ENCODE data around the gene PYGO2.
A peak's percentile ranks its signal among the peaks of the same experiment; 100 is the strongest.
"Not testable (repeated sequence)": the region's sequence is repeated elsewhere in the genome, so short reads cannot be mapped to it uniquely, and the experiment has no call there.

The PYGO2 gene

DNA sequence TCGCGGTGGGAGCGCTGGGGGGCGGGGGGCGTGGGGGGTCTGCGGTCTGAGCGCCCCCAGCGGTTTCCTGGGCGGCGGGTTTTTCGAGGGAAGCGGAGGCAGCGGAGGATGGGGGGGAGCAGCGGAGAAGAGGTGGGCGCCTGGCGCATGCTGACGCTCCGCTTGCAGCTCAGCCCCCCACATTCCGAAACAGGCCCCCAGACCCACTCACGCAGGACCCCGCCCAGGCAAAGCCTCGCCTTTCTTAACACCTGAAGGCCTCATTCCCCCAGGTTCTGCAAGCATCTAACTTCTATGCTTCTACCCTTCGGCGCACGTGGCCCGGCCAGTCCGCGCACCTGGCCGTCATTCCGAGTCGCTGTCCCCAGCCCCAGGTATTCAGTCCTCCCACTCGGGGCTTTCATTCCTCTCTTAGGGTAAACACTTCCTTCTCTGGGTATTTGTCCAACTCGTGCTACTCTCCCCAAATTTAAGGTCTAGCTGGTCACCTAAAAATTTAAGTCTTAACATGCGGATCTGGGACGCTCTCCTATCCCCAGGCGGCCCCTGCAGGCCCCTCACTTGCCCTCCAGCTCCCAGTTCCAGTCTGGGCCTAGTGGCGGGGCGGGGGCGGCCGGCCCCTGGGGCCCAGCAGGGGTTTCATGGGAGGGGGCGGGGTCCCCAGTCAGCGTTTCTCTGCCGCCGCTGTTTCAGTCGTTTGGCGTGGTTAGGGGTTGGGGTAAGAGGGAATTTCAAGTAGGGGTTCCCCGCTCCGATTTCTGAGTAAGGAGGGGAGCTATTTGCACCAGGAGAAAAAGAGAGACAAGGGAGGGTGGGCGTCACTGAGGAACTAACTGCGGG is 38.2 kb upstream of the PYGO2 start:
- peak; percentile 58 to 64 for DNase-seq

DNA sequence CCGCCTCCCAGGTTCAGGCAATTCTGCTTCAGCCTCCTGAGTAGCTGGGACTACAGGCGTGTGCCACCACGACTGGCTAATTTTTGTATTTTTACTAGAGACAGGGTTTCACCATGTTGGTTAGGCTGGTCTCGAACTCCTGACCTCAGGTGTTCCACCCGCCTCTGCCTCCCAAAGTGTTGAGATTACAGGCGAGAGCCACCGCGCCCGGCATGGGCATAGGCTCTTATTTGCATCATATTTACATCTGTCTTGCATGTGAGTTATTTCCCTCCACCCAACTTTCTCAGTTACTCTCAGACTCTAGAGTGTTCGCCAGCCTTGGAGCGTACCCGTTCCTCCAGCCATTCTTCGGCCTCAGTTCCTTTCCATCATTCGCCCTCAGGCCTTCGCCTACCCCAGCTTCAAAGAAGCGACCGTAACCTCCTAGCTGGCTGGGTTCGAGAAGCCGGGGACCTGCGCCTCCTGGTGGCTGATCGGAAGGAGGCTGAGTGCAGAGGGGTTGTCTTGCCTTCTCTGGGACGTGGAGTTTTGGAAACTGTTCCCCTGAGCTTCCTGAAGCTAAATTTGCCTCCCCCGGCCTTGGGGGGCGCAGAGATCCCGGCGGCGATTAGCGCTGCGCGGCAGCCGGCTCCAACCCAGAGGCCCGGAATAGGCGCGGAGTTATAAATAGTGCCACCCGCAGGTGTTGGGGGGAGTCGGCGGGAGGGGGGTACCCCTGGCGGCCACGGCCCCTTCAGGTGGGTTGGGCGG is 37.4 kb upstream of the PYGO2 start:
- peak; percentile 93 for DNase-seq

DNA sequence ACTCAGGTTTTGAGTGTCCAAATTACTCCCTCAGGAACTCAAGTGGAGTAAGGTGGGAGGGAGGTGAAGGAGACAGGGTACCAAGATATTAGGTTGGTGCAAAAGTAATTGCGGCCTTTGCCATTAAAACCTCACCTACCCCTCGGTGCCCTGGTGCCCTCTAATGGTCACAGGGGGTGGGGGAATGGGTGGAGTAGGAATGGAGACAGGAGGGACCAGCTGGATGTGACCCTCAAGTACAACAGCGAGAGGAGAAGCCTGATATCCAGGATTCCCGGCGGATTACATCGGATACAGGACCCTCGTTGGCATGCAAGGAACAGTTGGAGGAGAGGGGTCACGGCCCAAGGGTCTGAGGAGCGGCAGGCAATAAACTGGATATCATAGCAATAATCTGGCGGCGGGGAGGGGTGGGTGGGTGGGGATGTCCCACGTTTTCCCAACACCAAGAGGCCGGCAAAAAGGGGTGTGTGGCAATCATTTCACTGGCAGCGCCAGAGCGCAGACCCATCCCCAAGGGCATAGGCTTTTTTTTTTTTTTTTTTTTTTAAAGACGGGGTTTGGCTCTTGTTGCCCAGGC is 36.7 kb upstream of the PYGO2 start:
- no peak for DNase-seq

DNA sequence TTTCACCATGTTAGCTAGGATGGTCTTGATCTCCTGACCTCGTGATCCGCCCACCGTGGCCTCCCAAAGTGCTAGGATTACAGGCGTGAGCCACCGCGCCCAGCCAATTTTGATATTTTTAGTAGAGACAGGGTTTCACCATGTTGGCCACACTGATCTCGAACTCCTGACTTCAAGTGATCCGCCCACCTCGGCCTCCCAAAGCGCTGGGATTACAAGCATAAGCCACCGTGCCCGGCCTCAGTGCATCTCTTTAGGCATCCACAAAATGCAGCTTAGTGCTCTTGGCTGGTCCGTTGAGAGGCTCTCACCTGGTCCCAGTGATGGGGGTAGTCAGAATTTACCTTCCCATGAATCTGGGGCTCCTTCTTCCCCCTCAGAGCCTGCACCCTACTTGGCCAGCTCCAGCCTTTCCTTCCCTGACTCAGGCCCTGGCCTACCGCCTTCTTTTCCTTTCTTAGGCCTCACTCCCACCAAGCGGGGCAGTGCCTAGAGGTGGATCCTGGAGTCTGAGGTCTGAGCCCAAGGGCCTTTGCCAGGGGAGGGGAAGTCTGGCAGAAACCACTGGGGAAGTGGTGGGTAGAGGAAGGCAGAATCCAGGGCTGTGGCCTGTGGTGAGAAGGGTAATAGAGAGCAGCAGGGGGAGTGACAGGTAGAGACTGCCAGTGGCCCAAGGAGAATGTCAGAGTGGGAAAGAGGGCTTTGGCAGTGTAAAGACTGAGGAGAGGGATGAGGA is 35.6 kb upstream of the PYGO2 start:
- peak; percentile 55 to 57 for DNase-seq

DNA sequence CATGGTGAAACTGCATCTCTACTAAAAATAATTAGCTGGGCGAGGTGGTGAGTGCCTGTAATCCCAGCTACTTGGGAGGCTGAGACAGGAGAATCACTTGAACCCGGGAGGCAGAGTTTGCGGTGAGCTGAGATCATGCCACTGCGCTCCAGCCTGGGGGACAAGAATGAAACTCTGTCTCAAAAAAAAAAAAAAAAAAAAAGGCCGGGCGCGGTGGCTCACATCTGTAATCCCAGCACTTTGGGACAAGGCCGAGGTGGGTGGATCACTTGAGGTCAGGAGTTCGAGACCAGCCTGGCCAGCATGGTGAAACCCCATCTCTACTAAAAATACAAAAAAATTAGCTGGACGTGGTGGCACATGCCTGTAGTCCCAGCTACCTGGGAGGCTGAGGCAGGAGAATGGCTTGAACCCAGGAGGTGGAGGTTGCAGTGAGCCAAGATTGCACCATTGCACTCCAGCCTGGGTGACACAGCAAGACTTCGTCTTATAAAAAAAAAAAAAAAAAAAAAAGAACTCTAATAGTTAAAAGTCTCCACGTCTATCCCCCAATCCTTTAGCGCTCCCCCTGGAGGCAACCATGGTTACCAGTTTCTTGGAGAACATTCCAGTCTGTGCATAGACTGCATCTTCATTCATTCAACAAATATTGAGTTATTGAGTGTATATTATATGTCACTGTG is 33.9 kb upstream of the PYGO2 start:
- peak; percentile 45 to 48 for DNase-seq

DNA sequence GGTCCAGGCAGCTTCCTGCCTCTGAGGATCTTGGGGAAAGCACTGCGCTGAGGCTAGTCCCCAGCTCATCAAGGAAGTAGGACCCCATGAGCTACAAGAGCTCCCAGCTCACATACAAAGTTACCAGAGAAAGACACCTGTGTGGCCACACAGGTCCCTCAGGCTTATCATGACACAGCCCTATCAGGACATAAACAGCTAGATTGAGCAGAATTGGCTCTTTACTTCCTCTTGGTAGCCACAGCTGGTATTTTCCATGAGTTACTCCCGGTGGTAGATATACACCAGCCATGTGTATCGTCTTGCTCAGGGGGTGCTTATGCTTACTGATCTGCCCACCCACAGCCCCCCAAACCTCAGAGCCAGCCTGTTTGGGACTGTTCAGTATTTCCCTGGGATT is 33.0 kb upstream of the PYGO2 start:
- no peak for DNase-seq

DNA sequence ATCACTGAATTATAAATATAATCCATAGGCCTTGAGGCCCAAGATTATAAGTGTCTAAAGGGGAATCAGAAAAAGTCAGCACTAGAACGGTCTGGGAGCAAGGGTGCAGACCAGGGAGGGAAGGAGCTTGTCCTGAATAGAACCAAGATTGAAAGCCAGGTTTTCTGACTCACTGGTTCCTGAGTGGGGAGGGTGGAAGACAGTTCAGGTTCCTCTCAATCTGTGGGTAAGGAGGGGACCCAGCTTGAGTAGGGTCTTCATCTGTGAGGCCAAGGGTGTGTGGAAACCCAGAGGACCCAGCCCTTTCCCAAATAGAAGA is 32.6 kb upstream of the PYGO2 start:
- no peak for DNase-seq

DNA sequence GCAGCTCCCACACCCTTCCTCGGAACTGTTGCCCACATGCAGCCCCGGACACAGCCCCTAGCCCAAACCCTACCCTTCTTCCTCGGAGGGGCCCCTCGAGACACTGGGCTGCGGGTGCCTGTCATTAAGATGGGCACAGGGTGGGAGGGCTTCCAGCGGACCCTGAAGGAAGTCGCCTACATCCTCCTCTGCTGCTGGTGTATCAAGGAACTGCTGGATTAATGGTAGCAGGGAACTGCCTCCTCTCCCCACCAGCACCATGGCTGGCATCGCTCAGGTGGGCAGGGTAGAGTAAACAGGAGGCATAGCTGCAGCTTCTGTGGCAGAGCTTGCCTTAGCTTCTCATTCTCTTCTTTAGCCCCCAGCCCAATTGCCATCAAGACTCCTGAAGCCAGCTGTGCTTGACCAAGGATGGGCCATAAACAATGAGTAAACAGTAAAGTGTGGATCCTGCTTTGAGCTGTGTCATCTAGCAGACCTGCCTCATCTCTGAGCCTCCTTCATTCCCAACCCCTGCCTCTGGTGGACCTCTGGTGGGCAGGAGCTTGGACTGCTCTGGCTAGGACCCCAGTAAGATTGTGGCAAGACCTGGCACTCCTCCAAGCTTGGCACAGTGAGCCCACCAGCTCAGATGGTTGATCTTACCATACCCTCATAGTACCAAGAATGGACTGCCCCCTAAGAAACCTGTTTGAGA is 32.1 kb upstream of the PYGO2 start, which contains the start of gene LENEP:
LENEP (plus strand) TSS at position 15 of the 697 bp plus-strand sequence; CDS start at position 37, 22 bp downstream.
- DNase-seq, result no peak

DNA sequence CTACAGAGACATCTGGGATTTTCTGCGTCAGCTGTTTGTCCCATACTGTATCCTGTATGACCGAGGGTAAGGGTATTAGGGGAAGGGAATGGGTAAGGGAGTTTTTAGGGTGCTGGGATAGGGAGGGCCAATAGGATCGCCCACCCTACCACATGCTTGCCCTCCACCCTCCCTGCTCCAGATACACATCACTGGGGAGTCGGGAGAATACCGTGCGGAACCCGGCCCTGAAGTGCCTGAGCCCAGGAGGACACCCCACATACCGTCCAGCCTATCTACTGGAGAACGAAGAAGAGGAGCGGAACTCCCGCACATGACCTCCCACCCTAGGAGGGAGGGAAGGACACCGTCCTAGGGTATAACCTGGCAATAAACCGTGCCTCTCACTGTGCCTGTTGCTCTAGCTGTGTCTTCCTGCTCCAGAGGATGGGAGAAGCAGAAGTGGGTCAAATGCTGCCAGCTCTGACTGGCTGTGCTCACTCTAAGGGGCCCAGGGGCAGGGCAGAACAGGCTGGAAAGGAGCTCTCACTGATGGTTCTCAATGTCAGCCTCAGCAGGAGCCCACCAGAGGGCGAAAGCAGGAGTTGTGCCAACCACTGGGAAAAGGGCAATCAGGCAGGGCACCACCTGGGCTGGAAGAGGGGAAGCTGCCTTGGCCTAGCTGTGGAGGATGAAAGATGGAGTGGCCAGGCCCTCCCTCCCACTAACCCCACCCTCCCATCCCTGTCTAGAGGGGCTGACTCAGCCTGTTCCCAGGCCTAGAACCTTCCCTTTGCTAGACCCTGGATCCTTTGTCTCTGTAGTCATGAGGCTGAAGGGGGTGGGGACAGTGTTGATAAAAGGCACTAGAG is 31.4 kb upstream of the PYGO2 start:
- peak in 1 of 2 experiments; percentile 40 for DNase-seq

DNA sequence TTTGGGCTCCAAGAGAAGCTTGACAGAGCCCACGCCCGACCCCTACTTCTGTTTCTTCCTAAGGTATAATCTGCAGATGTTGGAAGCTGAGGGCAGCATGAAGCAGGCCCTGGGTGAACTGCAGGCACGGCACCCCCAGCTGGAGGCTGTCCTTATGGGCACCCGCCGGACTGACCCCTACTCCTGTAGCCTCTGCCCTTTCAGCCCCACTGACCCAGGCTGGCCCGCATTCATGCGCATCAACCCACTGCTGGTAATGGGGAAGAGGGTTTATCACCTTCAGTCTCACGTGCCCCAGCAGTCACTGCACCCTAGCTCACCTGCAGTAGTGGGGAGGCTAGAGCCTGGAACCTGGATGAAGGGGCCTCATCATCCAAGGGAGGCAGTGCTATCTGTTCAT is 28.7 kb upstream of the PYGO2 start:
- DNase-seq, result no peak

DNA sequence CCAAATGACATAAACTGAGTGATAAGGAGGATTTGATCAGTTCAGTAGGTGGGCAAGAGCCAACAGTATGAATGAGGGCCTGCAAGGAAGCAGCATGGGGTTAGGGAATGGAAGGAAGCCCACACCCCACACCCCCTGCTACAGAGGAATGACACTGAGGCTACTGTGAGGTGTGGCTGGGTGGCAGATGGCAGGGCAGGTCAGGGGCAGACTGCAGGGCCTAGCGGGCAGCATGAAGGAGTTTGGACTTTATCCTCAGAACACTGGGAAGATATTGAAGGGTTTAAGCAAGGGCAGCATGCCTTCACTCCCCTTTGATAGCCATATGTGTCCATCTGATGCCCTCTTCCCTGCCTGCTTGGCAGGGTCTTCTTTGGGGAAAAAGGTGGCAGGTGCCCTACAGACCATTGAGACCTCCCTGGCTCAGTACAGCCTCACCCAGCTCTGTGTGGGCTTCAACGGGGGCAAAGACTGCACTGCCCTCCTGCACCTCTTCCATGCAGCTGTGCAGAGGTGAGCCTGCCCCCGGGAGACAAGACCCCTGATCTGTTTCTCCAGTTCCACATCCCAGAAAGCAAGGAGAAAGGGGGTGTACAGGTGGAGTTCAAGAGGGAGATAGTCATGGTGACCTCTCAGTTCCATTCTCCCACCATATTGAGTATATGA is 27.7 kb upstream of the PYGO2 start:
- no peak for DNase-seq

DNA sequence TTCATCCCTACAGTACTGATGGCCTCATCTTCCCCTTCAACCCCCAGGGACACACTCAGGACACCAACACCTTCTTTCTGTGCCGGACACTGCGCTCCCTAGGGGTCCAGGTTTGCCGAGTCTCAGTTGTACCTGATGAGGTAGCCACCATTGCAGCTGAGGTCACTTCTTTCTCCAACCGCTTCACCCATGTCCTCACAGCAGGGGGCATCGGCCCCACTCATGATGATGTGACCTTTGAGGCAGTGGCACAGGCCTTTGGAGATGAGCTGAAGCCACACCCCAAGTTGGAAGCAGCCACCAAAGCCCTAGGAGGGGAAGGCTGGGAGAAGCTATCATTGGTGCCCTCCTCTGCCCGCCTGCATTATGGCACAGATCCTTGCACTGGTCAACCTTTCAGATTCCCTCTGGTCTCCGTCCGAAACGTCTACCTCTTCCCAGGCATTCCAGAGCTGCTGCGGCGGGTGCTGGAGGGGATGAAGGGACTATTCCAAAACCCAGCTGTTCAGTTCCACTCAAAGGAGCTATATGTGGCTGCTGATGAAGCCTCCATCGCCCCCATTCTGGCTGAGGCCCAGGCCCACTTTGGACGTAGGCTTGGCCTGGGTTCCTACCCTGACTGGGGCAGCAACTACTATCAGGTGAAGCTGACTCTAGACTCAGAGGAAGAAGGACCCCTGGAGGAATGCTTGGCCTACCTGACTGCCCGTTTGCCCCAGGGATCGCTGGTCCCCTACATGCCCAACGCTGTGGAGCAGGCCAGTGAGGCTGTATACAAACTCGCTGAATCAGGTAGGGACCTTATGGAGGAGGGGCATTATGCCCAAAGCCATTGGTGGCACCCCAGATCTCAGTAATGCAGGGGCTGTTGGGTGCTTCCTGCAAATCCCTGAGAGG is 26.7 kb upstream of the PYGO2 start:
- DNase-seq, result no peak

DNA sequence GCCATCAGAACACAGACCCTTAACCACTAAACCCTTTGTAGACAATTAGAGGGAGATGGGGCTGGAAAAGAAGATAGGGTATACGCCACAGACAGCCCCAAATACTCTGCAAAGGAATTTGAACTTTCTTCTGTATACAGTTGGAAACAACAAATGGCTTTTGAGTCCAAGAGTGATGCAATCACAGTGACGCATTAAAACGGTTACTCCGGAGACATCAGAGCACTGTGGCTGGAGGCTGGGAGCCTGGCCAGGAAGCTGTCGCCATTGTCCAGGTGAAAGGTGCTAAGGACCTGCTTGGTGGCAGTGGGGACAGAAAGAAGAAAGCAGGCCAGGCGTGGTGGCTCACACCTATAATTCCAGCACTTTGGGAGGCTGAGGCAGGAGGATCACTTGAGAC is 25.7 kb upstream of the PYGO2 start:
- DNase-seq, result no peak

DNA sequence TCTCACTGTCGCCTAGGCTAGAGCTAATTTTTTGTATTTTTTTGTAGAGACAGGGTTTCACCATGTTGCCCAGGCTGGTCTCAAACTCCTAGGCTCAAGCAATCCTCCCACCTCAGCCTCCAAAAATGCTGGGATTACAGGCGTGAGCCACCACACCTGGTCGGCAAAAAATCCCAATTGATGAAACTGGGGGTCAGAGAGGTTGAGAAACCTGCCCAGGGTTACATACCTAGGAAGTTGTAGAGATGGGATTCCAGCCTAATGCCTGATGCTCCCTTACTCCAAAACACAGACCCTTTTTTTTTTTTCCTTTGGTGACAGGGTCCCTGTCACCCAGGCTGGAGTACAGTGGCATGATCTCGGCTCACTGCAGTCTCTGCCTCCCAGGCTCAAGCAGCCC is 25.2 kb upstream of the PYGO2 start:
- not testable (repeated sequence) for DNase-seq

DNA sequence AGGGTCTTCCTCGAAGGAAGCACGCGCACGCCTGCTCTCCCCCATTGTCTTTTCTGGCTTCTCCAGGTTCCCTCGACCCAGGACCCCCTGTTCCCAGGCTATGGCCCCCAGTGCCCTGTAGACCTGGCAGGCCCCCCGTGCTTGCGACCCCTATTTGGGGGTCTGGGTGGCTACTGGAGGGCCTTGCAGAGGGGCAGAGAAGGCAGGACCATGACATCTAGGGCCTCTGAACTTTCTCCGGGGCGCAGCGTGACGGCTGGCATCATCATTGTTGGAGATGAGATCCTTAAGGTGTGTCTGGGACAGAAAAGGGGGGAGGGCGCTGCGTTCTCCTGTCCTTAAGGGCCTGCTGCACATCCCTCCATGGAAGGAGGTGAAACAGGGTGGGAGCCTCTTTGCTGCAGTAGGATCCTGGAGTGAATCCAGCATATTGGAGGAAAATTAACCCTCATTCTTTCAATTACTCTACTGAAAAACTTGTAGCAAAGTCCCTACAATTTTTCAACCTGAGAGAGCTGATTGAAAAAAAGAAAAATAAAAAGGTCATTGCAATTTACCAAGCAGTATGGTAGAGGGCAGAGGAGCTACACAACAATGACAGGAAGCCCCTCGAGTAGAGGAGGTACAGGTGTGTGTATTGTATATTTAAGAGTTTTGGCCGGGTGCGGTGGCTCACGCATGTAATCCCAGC is 22.3 kb upstream of the PYGO2 start:
- no peak for DNase-seq

DNA sequence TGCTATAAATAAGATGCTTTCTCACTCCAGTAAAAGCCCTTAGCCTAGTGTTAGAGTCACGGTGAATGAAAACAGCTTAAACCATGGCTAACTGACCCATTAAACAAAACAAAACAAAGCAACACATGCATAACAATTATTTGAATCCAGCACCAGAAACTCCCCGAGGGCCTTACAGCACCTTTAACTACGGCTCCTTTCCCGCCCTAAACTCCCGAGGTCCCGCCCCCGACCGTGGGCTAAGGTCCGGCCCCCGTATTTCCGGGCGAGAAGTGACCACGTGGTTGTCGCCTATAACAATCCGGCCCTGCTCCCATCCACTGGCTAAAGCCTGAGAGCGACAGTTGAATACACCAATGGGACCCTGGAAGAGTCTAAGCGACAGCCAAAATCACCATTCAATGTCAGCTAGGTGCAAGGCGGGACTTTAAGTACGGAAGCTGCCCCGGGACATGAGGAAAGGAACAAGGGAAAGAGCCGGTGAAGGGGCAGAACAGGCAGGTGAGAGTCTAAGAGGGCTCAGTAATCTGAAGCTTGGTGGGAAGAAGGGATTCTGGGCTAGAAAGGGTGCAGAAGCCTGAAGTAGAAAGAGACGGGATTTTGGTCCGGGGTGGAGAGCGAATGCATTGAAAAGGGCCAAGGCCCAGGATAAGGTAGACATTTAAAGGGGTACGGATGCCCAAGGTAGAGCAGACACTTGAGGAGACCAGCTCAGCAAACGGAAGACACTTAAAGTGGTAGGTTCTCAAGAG is 21.5 kb upstream of the PYGO2 start, which contains the start of gene FLAD1:
FLAD1 (plus strand) TSS at position 448 of the 752 bp plus-strand sequence. CDS start 351 bp downstream, outside the sequence.
- peak; percentile 100 for DNase-seq

DNA sequence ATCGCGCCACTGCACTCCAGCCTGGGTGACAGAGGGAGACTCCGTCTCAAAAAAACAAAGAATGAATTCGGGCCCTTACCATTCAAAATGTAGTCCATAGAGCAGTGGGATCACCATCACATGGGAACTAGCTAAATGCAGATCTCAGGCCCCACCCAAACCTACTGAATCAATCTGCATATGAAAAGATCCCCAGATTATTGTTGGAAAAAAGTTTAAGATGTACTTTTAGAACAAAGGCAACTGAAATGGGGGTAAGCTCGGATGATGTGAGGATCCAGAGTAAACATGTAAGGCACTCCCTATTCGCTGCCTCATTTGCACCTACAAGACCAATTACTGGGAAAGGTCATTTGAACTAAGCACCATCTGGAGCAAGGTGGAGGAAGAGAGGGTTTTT is 20.8 kb upstream of the PYGO2 start:
- no peak for DNase-seq

DNA sequence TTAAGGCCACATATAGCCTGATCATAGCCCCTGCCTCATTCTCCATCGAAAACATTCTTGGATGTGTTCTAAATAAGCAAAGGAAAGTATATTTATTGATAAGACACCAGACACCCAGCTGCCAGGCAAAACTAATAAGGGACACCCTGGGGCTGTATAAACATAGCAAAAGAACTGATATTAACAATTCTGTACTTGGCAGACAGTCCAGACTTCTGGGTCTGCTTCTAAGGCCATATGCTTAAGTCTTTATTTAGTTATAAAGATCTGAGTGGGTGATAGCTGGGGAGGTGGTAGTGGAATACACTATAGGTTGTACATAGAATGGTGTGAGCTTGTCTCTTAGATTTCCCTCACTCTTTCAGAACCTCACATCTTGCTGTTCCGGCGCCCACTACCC is 16.8 kb upstream of the PYGO2 start:
- no peak for DNase-seq
